Dermis microvascular lymphatic vessel endothelial cell (primary cell): ENCODE measurements around the gene TSC22D2. TPM values are rescaled to one million over a fixed set of nuclear protein-coding genes. Genes with fewer than 3 reads are reported as not detected.

Experiments
- DNase-seq, 2 donors: peaks; one replicate each; pipeline versions ENCODE4 v3.0.0 to v3.0.0-alpha.2; 2010; ENCODE audit warnings: low read depth in 2 of 2
- total RNA-seq: library from RNA; depleted of rRNA; stranded (reverse); fragments of >200 nt; gene quantifications from 2 replicates; pipeline ENCODE4 v1.2.1, GENCODE V29; 2014

Gene TSC22D2
- total RNA-seq, 1 donor from 2014 or later, result 4.2 TPM

DNA sequence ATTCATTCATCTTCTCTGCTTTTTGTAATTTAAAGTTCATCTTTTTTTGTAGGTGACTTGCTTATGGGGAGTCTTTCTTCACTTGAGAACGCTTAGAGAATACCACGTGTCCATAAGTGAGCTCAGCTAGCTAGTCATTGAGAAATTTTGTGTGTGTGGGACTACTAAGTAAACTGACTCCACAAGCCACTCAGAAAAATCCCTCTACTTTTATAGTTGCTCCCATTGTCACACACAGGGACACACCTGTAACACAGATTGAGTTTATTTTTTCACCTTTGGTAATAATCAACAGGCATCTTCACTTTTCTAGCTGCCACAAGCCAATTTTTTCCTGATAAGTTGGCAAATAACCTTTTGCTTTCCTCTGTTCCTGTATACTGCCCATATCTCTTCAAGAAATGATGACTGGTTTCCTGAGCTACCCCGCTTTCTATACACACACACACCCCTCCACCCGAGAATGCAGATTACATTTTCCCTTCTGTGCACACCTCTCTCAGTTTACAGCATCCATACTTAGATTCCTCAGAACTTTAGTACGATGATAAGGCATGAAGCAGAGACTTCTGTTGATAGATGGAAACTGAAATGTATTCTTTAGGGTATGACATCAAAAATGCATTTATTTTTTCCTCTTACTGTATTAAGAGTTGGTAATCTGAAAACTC, 4.6 kb downstream of the TSC22D2 start:
- DNase-seq, result peak in 1 of 2 donors; percentile 63

DNA sequence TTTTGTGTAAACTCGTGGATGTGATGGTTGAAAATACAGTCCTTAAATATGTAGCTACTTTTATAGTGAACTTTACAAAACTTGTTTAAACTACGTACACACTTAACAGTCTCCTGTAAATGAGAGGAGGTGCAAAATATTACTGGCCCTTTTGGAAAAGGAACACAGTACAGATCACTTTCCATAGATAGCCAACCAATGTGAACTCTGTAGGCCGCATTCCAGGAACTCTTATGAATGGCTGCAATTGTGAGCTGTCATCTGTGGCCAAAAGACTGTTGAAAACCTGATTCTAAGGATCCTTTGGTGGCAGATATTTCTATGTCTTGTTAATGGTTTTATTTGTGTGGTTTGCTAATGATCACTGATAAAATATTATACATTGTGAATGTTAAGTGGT, 6.2 kb downstream of the TSC22D2 start:
- peak in 1 of 2 donors; percentile 58 for DNase-seq

DNA sequence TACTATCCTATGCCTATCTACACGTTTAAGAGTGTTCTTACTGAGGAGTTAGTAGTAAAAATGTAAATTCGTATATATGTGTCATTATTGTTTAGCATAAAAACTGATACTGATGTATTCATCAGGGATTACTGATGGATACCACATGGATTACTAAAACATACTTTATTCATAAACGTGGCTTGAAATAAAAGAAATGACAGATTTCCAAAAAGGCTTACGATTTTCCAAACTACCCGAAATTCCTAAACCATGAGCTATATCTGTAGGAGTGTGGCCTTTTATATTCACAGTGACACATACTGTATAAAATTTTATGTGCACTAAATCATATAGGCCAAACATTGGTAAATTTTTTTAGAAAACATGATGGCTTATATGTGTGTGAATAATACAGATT, 6.9 kb downstream of the TSC22D2 start:
- no peak for DNase-seq

DNA sequence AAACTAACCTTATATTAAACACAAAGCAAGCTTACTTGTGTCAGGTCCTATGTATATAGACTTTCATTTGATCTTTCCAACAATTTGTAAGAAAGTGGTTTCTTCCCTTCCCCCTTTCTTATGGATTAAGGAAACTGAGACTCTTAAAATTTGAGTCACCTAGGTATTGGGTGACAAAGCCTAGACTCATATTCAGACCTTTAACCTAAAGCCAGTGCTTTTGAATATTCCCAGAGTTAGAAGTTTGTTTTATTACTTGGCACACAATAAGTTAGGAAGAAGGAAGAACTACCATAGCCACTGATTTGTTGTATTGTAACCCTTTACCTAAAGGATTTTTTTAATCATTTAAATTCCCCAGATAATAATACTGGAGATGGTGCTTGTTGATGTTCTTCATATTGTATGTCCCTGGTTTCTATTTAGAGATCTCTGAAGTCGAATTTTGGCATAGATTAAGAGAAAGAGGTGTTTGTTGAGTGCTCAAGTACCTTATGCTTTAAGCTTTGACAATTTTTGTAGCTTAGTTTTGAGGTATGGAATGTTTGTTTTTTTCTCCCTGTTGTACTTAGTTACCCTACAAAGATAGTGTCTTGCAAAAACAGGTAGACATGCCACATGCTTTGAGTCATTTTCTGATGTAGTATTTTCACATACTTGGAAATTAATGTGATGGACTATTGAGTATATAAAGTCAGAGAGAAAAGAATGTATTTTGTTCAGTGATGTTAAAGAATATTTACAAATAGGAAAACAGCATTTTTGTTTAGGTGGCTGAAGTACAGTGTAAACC, 11.2 kb downstream of the TSC22D2 start:
- DNase-seq, result no peak

DNA sequence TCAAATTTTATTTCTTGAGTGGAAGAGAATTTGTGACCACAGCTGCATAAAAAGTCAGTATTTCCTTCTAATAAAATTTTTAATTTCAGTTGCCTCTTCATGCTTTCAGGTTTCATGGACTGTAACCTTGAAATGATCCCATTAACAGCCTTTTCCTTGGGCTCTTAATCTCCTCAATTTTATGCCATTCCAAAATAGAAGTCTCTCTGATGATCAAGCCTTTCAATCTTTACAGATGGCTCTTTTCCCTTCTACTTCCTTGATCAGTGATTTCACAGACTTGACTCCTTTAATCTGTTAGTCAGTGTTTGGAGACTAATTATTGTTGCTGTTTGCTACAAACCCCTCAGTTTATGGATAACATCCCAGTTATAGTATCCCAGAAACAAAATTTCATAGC, 11.9 kb downstream of the TSC22D2 start:
- no peak for DNase-seq

DNA sequence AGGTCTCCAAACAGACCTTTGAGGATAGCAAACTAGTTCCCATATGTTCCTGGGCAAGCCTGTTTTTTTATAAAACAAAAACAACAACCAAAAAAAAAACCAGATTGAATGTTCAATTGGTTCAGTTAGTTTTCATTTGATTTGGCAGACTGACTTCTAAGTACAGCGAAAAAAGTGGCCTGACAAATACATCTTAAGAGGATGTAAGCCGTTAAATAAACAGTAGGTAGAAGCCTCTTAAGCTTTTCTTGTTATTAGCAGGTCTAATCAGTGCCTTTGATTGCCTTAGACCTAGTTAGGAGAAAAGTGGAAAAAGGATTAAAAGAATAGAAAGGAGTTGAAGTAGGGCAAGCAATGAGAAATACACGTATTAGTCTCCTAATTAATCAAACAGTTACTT, 13.2 kb downstream of the TSC22D2 start:
- no peak for DNase-seq

DNA sequence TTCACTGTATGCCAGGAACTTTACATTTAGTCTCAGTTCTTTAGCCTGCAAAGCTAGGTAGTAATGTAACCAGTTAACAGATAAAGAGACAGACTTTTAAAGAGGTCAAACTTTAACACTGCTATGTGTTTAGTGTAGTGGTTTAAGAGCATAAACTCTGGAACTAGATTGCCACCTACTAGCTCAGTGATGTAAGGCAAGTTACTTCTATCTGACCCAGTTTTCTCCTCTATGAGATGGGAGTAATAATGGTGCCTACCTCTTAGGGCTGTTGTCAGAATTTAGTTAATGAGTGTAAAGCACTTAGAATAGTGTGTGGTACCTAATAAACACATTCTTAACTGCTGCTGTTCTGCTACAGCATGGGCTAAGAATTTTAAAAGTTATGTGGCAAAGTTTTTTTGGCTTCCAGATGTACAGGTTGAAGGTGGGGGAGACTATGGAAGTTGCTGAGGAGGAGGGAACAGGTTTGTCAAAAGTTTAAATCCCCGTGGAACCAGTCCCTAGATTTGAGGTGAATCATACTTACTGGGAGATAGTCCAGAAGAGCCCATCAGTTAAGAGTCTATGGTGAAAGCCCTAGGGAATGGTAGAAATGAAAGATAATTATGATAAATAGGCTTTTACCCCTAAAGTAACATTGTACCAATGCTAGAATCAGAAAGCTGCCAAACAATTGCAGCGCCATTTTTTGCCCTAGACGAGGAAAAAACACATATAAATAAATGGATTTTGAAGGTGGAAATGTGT, 13.9 kb downstream of the TSC22D2 start:
- no peak for DNase-seq

DNA sequence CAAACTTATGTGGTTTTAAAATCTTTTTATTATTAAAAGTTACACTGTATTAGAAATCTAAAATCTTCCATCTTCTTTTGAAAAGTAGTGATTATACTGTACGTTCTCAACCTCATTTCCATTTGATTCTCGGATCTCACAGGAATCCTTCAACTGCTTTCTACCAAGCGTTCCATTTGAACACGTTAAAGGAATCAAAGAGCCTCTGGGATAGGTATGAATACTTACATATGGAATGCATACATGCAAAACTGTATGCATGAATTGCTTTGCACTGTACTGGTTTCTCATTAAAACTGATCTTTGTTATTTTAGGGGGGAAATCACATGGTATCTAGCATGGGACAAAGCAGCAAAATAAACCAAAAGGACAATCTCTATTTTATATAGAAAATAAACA, 14.8 kb downstream of the TSC22D2 start:
- DNase-seq, result no peak

DNA sequence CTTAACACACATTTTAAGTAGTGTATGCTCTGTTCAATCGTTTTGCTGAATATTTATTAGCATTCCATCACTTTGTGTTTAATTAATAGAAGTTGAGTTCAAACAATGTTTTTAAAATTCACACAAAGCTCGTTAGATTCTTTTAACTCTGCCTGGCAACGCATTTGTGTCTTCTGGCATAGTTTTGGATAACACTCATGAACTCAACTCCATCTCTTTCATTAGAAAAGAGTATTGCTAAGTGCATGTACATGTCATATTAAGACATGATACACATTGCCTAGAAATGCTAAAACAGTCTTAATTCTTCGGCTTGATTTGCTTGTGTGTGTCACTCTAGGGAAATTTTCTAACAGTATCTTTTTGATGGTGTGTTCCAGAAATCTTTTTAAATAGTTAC, 15.7 kb downstream of the TSC22D2 start:
- DNase-seq, result no peak

DNA sequence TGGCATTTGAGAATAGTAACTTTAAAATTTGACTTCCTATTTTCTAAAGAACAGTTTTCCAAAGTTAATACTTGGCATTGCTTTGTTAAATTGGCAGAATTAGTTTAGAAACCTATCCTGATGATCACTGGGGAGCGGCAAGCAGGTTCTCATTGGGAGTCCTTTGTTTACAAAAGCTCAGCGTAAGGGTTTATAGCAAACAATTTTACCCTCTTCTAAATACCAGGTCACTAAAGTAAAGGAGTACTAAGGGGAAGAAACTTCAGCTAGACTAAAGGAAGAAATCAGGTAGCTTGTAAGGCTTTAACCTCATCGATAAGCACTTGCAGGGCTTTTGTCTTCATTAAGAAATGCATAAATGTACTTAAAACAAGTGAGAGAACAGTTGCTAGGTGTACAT, 18.2 kb downstream of the TSC22D2 start:
- DNase-seq, result no peak

DNA sequence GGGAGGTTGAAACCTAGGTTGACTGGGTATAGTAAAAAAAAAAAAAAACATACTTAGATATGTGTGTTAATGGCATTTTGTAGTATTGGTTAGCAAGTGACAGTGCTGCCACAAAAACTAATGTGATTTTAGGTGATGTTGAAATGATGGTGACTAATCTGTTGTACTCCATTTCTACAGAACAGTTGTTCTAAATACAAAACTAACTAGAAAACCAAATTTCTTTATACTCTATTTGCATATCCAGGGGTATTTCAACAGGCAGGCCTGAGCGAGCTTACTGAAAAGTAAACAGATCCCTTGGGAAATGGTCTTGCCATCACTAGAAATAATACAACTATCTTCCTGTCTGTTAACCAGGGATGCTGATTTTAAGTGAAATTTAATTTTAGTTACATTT, 20.5 kb downstream of the TSC22D2 start:
- no peak for DNase-seq

DNA sequence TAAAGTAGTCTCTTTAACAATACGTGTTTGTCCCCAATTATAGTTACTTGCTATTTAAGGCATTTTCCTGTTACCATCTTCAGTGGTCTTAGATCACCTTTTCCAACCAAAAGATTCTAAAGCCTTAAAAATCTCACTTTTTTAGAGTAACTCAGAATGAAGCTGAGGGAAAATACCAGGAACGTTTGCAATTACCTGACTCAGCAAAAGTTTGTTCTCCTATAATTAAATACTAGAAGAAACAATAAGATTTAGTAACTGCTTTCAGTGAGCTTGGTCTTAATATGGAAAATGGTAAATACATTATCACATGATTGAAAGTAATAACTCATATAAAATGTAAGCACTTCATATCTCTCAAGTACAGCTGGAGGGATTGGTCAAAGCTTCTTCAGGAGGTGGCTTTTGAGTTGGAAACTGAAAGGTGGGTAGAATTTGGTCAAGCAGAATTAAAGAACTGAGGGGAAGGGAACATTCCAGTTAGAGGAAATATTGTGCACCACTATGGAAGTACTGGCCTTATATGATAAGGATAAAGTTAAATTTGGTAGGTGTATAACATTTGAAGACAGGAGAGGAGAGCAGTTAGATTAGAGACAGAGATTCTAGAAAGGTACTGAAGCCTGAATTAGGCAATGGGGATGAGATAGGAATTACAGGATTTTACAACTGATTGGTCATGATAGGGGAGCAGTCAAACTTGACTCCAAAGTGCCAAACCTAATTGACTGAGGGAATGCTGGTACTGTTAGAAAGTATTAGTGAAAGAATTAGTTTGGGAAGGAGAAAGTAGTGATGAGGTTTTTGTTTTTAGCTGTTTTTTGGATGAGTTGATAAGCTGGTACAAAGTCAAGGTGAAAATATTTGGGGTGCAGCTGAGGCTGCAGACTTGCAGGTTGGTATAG, 21.9 kb downstream of the TSC22D2 start:
- DNase-seq, result no peak

DNA sequence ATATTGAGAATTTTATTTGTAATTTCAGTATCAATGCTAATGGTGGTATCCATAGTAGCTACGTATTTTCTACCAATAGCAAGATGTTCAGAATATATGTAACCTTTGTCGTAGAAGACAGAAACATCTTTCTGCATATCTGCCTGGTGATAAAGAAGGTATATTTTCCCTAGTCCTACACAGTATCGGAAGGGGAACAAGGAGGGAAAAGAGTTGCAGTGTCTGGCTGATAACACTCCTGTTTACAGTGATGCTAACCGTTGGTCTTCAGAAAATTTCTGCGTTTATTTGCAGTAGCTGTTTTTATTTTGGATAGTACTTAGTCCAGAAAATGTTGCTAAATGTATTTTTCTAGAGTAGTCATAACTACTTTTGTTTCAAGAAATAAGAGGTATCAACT, 25.2 kb downstream of the TSC22D2 start:
- DNase-seq, result no peak

DNA sequence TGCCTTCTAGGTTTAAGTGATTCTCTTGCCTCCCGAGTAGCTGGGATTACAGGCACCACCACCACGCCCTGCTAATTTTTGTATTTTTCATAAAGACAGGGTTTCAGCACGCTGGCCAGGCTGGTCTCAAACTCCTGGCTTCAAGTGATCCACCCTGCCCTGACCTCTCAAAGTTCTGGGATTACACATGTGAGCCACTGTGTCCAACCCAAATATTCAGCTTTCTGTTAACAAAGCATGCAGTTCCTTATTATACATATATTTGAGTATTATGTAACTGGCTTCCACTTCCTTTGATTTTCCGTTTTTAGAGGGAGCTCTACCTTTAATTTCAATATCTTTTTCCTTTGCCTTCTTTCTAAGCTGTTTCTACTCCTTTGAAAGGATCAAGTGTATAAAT, 26.1 kb downstream of the TSC22D2 start:
- DNase-seq, result no peak

DNA sequence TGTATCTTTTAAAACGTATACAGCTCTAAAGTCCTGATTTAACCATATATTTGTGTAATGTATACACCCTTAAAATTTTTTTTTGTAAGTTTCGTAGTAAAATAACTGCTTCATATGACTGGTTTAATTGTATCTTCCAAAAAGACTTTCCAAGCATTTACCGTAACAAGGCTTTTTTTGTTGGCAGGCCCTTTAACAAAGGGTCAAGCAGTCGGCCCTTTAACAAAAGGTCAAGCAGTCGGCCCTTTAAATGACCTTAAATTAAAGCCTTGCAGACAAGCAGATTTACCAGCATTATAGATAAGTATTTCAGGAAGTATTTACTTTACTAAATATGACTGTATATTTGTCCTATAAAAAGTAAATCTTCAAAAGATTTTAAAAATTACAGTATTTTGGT, 28.1 kb downstream of the TSC22D2 start:
- DNase-seq, result no peak

DNA sequence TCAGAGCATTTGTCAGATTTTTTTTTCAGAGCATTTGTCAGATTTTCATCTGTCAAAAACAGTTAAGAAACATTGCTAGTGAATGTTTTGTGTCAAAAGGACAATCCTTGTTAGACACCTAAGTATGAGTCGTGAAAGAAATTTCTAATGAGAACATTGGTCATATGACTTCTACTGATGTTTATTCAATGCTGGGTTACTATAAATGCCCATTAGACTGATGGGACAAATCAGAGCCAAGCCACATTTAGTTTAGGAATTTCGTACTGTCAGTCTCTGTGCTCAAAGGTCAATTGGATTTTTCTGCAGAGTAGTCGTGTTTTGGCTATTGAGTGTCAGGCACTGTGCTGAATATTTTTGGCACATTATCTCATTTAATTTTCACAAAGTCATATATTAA, 31.6 kb downstream of the TSC22D2 start:
- no peak for DNase-seq

DNA sequence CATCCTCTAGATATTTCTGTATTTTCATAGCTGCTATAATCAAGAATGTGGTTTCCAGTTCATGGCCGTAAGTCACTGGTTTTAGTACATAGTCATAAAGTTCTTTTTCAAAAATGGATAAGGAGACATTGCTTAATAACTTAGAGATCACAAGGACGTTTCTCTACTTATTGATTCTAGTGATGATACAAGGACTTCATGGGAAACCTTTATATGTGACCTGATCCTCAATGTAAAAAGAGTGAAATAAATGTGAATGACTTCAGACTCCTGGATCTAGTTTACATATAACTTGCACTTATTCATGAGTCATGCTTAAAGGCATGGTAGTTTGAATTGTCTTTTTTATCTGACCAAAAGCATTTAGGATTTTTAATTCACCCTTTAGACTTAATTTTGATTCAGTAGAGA, 35.2 kb downstream of the TSC22D2 start:
- DNase-seq, result no peak

DNA sequence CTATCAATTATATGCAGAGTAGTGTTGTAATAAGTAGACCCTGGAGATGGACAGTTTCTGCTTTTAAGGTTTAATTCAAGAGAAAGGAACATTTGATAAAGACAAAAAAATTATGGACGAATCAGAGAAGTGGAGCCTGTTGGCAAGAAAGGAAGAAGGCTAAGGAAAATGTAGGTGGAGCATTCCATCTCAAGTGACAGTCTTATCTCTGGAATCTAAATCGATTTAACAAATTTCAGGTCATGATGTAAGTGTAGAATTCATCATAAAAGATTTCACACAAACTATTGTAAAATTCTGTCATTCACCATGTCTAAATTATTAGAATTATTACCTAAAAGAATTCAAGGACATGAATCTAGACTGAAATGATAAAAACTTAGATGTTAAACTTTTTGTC, 36.3 kb downstream of the TSC22D2 start:
- DNase-seq, result no peak

DNA sequence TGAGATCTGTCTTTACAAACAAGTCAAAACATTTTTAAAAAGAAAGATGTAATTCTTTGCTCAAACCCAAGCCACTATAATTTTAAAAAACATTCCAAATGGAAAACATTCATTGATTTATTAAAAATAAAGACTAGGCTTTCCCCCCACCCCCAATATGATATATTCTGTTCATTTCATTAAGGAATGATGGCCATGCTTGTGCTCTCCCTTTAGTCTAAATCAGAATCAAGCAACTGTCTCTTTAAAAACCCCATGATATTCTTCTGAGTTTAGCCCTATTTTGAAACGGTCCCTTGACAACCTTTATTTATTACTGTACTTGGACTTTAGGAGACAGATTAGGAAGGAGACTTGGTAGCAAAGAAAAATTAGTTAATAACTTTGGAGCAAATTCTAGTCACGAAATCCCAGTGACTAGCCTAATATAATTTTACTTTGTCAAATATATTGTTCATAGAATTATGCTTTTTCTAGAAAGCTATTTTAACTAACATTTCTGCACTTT, 38.4 kb downstream of the TSC22D2 start:
- no peak for DNase-seq

DNA sequence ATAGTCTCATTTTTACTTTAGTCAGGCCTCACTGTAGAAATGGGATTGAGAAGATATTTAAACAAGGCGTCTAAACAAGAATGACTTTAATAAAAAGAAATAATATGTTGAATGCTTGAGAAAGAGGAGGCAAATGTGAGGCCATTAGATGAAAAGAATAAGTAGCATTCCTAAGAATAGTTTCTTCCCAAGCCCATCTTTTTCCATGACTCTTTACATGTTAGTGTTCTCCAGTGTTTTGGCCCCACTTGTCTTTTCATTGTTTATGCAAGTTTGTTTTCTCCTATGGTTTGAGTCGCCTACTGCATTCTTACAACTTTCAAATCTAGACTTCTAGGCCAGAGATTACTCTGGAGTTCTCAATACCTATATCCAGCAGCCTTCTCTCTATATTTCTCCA, 39.0 kb downstream of the TSC22D2 start:
- DNase-seq, result no peak
